ENCODE results near the gene ZSCAN5A. TPM values are rescaled to one million over a fixed set of nuclear protein-coding genes. Genes with fewer than 3 reads are reported as not detected.
"Not testable (repeated sequence)": the region's sequence is repeated elsewhere in the genome, so short reads cannot be mapped to it uniquely, and the experiment has no call there.

ZSCAN5A gene
- total RNA-seq, 1 experiment from 2014 or later: 8.9 TPM

- DNase-seq (ENCODE audit: low read depth): no peak
Measured at GRCh38 chr19:56314018-56314380, 640 bp downstream of the ZSCAN5A start.

GRCh38 chr19:56312787-56313657 is 1.6 kb downstream of the ZSCAN5A start:
- DNase-seq (ENCODE audit: low read depth): no peak

- DNase-seq (ENCODE audit: low read depth): no peak
Measured at GRCh38 chr19:56312342-56312741, 2.3 kb downstream of the ZSCAN5A start.

- no peak for DNase-seq (ENCODE audit: low read depth)
Measured at GRCh38 chr19:56310462-56310861, 4.2 kb downstream of the ZSCAN5A start.

- peak; percentile 25 for DNase-seq (ENCODE audit: low read depth)
Measured at GRCh38 chr19:56309511-56310185, 5.0 kb downstream of the ZSCAN5A start.

GRCh38 chr19:56308792-56309191 is 5.8 kb downstream of the ZSCAN5A start:
- DNase-seq (ENCODE audit: low read depth): no peak

GRCh38 chr19:56307062-56307461 is 7.6 kb downstream of the ZSCAN5A start:
- not testable (repeated sequence) for DNase-seq (ENCODE audit: low read depth)

- no peak for DNase-seq (ENCODE audit: low read depth)
Measured at GRCh38 chr19:56306016-56306415, 8.6 kb downstream of the ZSCAN5A start.

GRCh38 chr19:56304243-56304642 is 10.4 kb downstream of the ZSCAN5A start:
- no peak for DNase-seq (ENCODE audit: low read depth)

- DNase-seq (ENCODE audit: low read depth): no peak
Measured at GRCh38 chr19:56301886-56302620, 12.6 kb downstream of the ZSCAN5A start.

- DNase-seq (ENCODE audit: low read depth): no peak
Measured at GRCh38 chr19:56301155-56301554, 13.5 kb downstream of the ZSCAN5A start.

- no peak for DNase-seq (ENCODE audit: low read depth)
Measured at GRCh38 chr19:56299688-56300087, 15.0 kb downstream of the ZSCAN5A start.

- DNase-seq (ENCODE audit: low read depth): no peak
Measured at GRCh38 chr19:56297010-56297409, 17.6 kb downstream of the ZSCAN5A start.

GRCh38 chr19:56295531-56296455 is 18.8 kb downstream of the ZSCAN5A start:
- no peak for DNase-seq (ENCODE audit: low read depth)

GRCh38 chr19:56294549-56294948 is 20.1 kb downstream of the ZSCAN5A start:
- DNase-seq (ENCODE audit: low read depth): peak; percentile 18

- no peak for DNase-seq (ENCODE audit: low read depth)
Measured at GRCh38 chr19:56291867-56292266, 22.8 kb downstream of the ZSCAN5A start.

- no peak for DNase-seq (ENCODE audit: low read depth)
Measured at GRCh38 chr19:56290104-56290503, 24.5 kb downstream of the ZSCAN5A start.

- DNase-seq (ENCODE audit: low read depth): no peak
Measured at GRCh38 chr19:56284746-56285145, 29.9 kb downstream of the ZSCAN5A start.

GRCh38 chr19:56282809-56283208 is 31.8 kb downstream of the ZSCAN5A start:
- DNase-seq (ENCODE audit: low read depth): no peak

GRCh38 chr19:56273563-56274117 is 41.0 kb downstream of the ZSCAN5A start:
- DNase-seq (ENCODE audit: low read depth): peak; percentile 58
